Adrenal gland (tissue), 5 donors: ENCODE measurements around the gene PLAGL2.

Experiments
- POLR2A ChIP-seq, 2 donors: fragments of 450-650 bp; IDR thresholded peaks; one replicate each; pipeline ENCODE4 v1.6.1; 2017; ENCODE audit warnings: antibody characterized with exemption in 2 of 2, mild to moderate bottlenecking in 2 of 2, moderate library complexity in 1 of 2
- TF ChIP-seq, protein P1 (sequence below), 6 experiments: fragments of 450-650 bp in 4 of 6; fragments of 200-600 bp in 2 of 6; sonication (generic) in 1 of 6; IDR thresholded peaks; 1 replicate in 5 of 6; 2 replicates in 1 of 6; pipeline versions ENCODE4 v1.5.1 to v1.8.0; 2016 to 2021; ENCODE audit warnings: antibody characterized with exemption in 6 of 6, mild to moderate bottlenecking in 2 of 6, moderate library complexity in 1 of 6
- donor health status: DM: no; HTN: no; CAD: no.

DNA sequence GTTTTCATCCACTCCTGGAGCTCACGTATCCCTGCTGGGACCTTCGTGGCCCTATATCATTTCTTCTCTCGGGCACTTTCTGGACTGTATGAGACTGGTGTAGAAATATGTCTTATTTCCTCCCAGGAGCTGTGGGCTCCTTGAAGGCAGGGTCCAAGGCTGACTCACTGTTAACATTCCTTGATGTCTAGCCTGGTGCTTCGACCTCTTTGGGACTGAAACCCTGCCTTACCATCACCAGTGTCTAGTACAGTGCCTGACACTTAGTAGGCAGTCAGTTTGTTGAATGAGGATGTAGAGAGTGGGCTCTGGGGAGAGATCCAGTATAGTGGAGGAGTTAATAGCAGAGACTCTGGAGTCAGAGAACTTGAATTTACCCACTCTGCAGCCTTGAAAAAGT lies 23.7 kb upstream of the PLAGL2 start:
- TF ChIP-seq, protein P1, sequence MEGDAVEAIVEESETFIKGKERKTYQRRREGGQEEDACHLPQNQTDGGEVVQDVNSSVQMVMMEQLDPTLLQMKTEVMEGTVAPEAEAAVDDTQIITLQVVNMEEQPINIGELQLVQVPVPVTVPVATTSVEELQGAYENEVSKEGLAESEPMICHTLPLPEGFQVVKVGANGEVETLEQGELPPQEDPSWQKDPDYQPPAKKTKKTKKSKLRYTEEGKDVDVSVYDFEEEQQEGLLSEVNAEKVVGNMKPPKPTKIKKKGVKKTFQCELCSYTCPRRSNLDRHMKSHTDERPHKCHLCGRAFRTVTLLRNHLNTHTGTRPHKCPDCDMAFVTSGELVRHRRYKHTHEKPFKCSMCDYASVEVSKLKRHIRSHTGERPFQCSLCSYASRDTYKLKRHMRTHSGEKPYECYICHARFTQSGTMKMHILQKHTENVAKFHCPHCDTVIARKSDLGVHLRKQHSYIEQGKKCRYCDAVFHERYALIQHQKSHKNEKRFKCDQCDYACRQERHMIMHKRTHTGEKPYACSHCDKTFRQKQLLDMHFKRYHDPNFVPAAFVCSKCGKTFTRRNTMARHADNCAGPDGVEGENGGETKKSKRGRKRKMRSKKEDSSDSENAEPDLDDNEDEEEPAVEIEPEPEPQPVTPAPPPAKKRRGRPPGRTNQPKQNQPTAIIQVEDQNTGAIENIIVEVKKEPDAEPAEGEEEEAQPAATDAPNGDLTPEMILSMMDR (IDR thresholded peaks at IDR 0.05) = no peak
- TF ChIP-seq POLR2A (IDR thresholded peaks at IDR 0.05) = no peak
